ENCODE data around the gene PTPRM. TPM values are rescaled to one million over a fixed set of nuclear protein-coding genes. Genes with fewer than 3 reads are reported as not detected.

PTPRM gene
- total and polyA plus RNA-seq, 2 of the 4 experiments (the other 2 are of a cell fraction), result 28.3 to 51.2 TPM

- Histone ChIP-seq H3K36me3 (ENCODE audit: control insufficient read depth, insufficient read depth, low read length) (no peaks in the 10 kb centered on the region), H3K4me3 (ENCODE audit: insufficient read depth, low read depth, low read length) (no peak overlapping the region), H3K4me2 (ENCODE audit: low read depth, low read length) (no peak overlapping the region), H2BK5ac (ENCODE audit: low read depth, low read length, poor library complexity, severe bottlenecking) (no peak overlapping the region), H3K4ac (ENCODE audit: low read depth, low read length) (no peak overlapping the region), H2AFZ (replicated peaks; ENCODE audit: low read length, poor library complexity) (no peak overlapping the region), H3K56ac (ENCODE audit: extremely low read depth, insufficient read depth, low read length) (no peak overlapping the region), H4K91ac (ENCODE audit: insufficient read depth, low read depth, low read length) (no peak overlapping the region), H3K23ac (ENCODE audit: low read depth, low read length) (no peak overlapping the region), H2BK20ac (ENCODE audit: low read depth, low read length) (no peak overlapping the region), H4K20me1 (ENCODE audit: insufficient read depth, low read length) (peaks cover 2% of the 10 kb centered on the region; the same call in 1 of the 2 replicates), H3K9me3 (ENCODE audit: control insufficient read depth, insufficient read depth, low read length) (no peaks in the 10 kb centered on the region), H3K9ac (ENCODE audit: low read depth, low read length) (no peak overlapping the region), H2AK5ac (ENCODE audit: low read depth, low read length) (no peak overlapping the region), H3K27me3 (ENCODE audit: control insufficient read depth, insufficient read depth, low read length) (no peaks in the 10 kb centered on the region), H4K5ac (ENCODE audit: low read depth, low read length) (no peak overlapping the region), H3K18ac (ENCODE audit: low read depth, low read length) (no peak overlapping the region), H2AK9ac (replicated peaks; ENCODE audit: low read depth, low read length, poor library complexity) (no peak overlapping the region), H2BK120ac (ENCODE audit: low read depth, low read length) (no peak overlapping the region), H3K9me1 (ENCODE audit: insufficient read depth, low read length) (no peaks in the 10 kb centered on the region; the same call in 1 of the 2 replicates), H4K8ac (ENCODE audit: low read depth in 2 of 2, low read length in 2 of 2) (no peak overlapping the region), H3K14ac (replicated peaks; ENCODE audit: low read depth, low read length) (no peak overlapping the region), H3K79me1 (ENCODE audit: low read depth in 1 of 2, low read length in 2 of 2) (peaks cover 17 to 42% of the 10 kb centered on the region in 2 experiments), H3K27ac (ENCODE audit: insufficient read depth, low read length) (no peak overlapping the region), H3K4me1 (ENCODE audit: control insufficient read depth, insufficient read depth, low read length) (no peaks in the 10 kb centered on the region), H2BK15ac (ENCODE audit: low read depth, low read length) (no peak overlapping the region)
- ATAC-seq (ENCODE audit: low read depth) (no peak), DNase-seq (no peak)
- in situ Hi-C loops (cut with MboI; ENCODE audit: low sequenced_read_pairs) (no loop called here), dilution Hi-C loops (cut with HindIII; ENCODE audit: low sequenced_read_pairs, unreplicated experiment) (no loop called here), intact Hi-C loops (cut with micrococcal nuclease) (no loop called here)
- CTCF ChIA-PET, result no interaction called here
- no TSS peak for BruUV-seq (replicated peaks)
- POLR2A ChIA-PET (ENCODE audit: unreplicated experiment), result no interaction called here
- no CpG with 5 or more reads among the region's 2 CpGs for WGBS, 2 experiments (ENCODE audit: extremely low coverage in 2 of 2, insufficient read length in 1 of 2)
- TF ChIP-seq RCOR1 (IDR thresholded peaks at IDR 0.05; ENCODE audit: insufficient replicate concordance, low read length) (no peak), CTCF (conservative IDR thresholded peaks at IDR 0.05; ENCODE audit: low read depth, low read length) (no peak), RAD21 (IDR thresholded peaks at IDR 0.05; ENCODE audit: low read length) (no peak), MXI1 (IDR thresholded peaks at IDR 0.05; ENCODE audit: borderline replicate concordance, low read depth, low read length) (no peak), ELK1 (IDR thresholded peaks at IDR 0.05; ENCODE audit: borderline replicate concordance, low read depth, low read length) (no peak), BHLHE40 (IDR thresholded peaks at IDR 0.05; ENCODE audit: low read depth, low read length) (no peak), CHD1 (IDR thresholded peaks at IDR 0.05; ENCODE audit: low read depth, low read length) (no peak), RFX5 (IDR thresholded peaks at IDR 0.05; ENCODE audit: low read depth, low read length) (no peak), SMC3 (IDR thresholded peaks at IDR 0.05; ENCODE audit: low read depth, low read length) (no peak)
Observed at GRCh38 chr18:7633171-7633570, 66.1 kb downstream of the PTPRM start.
